Upper lobe of left lung (tissue), 4 donors: ENCODE measurements around the gene CTU1.

Experiments used
- CTCF ChIP-seq, 6 experiments: fragments of 450-650 bp in 4 of 6; fragments of 200-600 bp in 2 of 6; sonication (generic) in 2 of 6; IDR thresholded peaks; one replicate each; pipeline ENCODE4 v1.5.1; 2016 to 2019; ENCODE audit warnings: antibody characterized with exemption in 6 of 6
- POLR2A ChIP-seq, 4 donors: fragments of 450-650 bp; IDR thresholded peaks; one replicate each; pipeline ENCODE4 v1.5.1; 2016 to 2017; ENCODE audit warnings: antibody characterized with exemption in 4 of 4, mild to moderate bottlenecking in 2 of 4

GRCh38 chr19:51146751-51147150 lies 38.5 kb upstream of the CTU1 start:
- TF ChIP-seq CTCF (IDR thresholded peaks at IDR 0.05) (no peak), POLR2A (IDR thresholded peaks at IDR 0.05) (no peak)
